ENCODE results near the gene SCGB1D2. TPM values are rescaled to one million over a fixed set of nuclear protein-coding genes. Genes with fewer than 3 reads are reported as not detected.

Gene SCGB1D2
- total and polyA plus RNA-seq, 2 of the 4 experiments (the other 2 are of a cell fraction), result not detected

GRCh38 chr11:62253999-62254542, 12.0 kb downstream of the SCGB1D2 start:
- TF ChIP-seq CHD1 (IDR thresholded peaks at IDR 0.05; ENCODE audit: low read depth, low read length), result no peak
- no peak for TF ChIP-seq RFX5 (IDR thresholded peaks at IDR 0.05; ENCODE audit: low read depth, low read length)
- TF ChIP-seq CEBPB (IDR thresholded peaks at IDR 0.05; ENCODE audit: low read depth, low read length), result no peak
- TF ChIP-seq FOS (IDR thresholded peaks at IDR 0.05; ENCODE audit: low read depth, low read length), result no peak
- TF ChIP-seq RCOR1 (IDR thresholded peaks at IDR 0.05; ENCODE audit: insufficient replicate concordance, low read length), result no peak
- no peak for TF ChIP-seq NFE2L2 (IDR thresholded peaks at IDR 0.05; ENCODE audit: low read depth, low read length)
- Histone ChIP-seq H2BK120ac (ENCODE audit: low read depth, low read length) (no peak overlapping the region), H4K20me1 (ENCODE audit: insufficient read depth, low read length) (no peaks in the 10 kb centered on the region), H3K9me3 (ENCODE audit: control insufficient read depth, insufficient read depth, low read length) (peaks cover 5% of the 10 kb centered on the region; the same call in 1 of the 2 replicates), H3K23ac (ENCODE audit: low read depth, low read length) (no peak overlapping the region), H3K4me3 (ENCODE audit: insufficient read depth, low read depth, low read length) (no peak overlapping the region), H3K14ac (replicated peaks; ENCODE audit: low read depth, low read length) (no peak overlapping the region), H3K9me1 (ENCODE audit: insufficient read depth, low read length) (no peaks in the 10 kb centered on the region), H2AK5ac (ENCODE audit: low read depth, low read length) (no peak overlapping the region), H2BK5ac (ENCODE audit: low read depth, low read length, poor library complexity, severe bottlenecking) (no peak overlapping the region), H3K9ac (ENCODE audit: low read depth, low read length) (no peak overlapping the region), H3K4me1 (ENCODE audit: control insufficient read depth, insufficient read depth, low read length) (no peaks in the 10 kb centered on the region), H4K5ac (ENCODE audit: low read depth, low read length) (no peak overlapping the region), H2AFZ (replicated peaks; ENCODE audit: low read length, poor library complexity) (no peak overlapping the region), H3K56ac (ENCODE audit: extremely low read depth, insufficient read depth, low read length) (no peak overlapping the region), H2AK9ac (replicated peaks; ENCODE audit: low read depth, low read length, poor library complexity) (no peak overlapping the region), H3K79me1 (ENCODE audit: low read depth in 1 of 2, low read length in 2 of 2) (no peaks in the 10 kb centered on the region), H3K4ac (ENCODE audit: low read depth, low read length) (no peak overlapping the region), H4K91ac (ENCODE audit: insufficient read depth, low read depth, low read length) (no peak overlapping the region), H3K18ac (ENCODE audit: low read depth, low read length) (no peak overlapping the region), H4K8ac (ENCODE audit: low read depth in 2 of 2, low read length in 2 of 2) (no peak overlapping the region), H2BK15ac (ENCODE audit: low read depth, low read length) (no peak overlapping the region), H3K27me3 (ENCODE audit: control insufficient read depth, insufficient read depth, low read length) (no peaks in the 10 kb centered on the region), H3K4me2 (ENCODE audit: low read depth, low read length) (no peak overlapping the region), H3K36me3 (ENCODE audit: control insufficient read depth, insufficient read depth, low read length) (no peaks in the 10 kb centered on the region), H3K27ac (ENCODE audit: insufficient read depth, low read length) (no peak overlapping the region), H2BK20ac (ENCODE audit: low read depth, low read length) (no peak overlapping the region)
- in situ Hi-C loops (cut with MboI; ENCODE audit: low sequenced_read_pairs) (no loop called here), intact Hi-C loops (cut with micrococcal nuclease) (no loop called here), dilution Hi-C loops (cut with HindIII; ENCODE audit: low sequenced_read_pairs, unreplicated experiment) (no loop called here)
- no peak for ATAC-seq (ENCODE audit: low read depth)
- ChIA-PET POLR2A (ENCODE audit: unreplicated experiment) (no interaction called here), CTCF (no interaction called here)
- DNase-seq, result no peak
- BruUV-seq (replicated peaks), result no TSS peak
- no CpG with 5 or more reads among the region's 3 CpGs for WGBS, 2 experiments (ENCODE audit: extremely low coverage in 2 of 2, insufficient read length in 1 of 2)

Data from IMR-90 (cell line).